DMS53 (cell line): Measurements from ENCODE around the gene TUBB8B.
"Not testable (repeated sequence)": the region's sequence is repeated elsewhere in the genome, so short reads cannot be mapped to it uniquely, and the experiment has no call there.

Experiments
- DNase-seq: peaks from one replicate; lab custom pipeline; 2025; lab: John Stamatoyannopoulos, UW

The TUBB8B gene

DNA sequence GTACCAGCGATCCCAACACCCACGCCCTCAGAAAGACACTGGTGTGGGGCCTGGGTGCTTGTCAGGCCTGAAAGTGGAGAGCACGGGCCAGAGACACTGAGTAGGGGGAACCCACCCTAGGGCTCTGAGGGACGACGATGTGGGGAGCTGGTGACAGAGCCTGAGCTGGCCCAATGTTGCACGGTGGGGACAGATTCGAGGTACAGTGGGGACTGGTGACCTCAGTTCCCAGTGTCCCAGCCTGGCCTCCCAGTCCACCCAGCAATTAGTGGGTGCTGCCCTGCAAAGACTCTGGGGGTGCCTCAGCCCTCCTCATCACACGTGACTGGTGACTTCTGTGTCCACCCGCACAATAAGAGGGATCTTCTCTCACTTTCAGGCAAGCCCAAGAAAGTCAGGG is 36.6 kb downstream of the TUBB8B start:
- DNase-seq = not testable (repeated sequence)

DNA sequence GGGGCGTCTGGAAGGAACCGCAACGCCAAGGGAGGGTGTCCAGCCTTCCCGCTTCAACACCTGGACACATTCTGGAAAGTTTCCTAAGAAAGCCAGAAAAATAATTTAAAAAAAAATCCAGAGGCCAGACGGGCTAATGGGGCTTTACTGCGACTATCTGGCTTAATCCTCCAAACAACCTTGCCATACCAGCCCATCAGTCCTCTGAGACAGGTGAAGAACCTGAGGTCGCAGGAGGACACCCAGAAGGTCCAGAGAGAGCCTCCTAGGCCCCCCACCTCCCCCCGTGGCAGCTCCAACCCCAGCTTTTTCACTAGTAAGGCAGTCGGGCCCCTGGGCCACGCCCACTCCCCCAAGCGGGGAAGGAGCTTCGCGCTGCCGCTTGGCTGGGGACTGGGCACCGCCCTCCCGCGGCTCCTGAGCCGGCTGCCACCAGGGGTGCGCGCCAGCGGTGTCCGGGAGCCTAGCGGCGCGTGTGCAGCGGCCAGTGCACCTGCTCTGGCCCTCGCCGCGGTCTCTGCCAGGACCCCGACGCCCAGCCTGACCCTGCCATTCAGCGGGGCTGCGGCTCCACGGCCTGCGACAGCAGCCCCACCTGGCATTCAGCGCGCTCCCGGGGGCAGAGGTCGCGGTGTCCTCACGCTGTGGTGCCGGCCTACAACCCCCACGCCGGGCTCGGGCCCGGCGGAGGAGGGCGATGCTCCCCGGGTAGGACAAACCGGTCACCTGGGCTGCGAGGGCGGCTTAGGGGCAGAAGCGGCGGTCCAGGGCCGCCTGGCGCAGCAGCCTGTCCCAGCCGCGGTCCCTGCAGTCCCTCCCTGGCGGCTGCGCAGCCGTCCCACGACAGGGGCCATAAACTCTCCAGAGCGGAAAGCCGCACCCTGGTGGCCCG is 37.8 kb downstream of the TUBB8B start:
- not testable (repeated sequence) for DNase-seq

DNA sequence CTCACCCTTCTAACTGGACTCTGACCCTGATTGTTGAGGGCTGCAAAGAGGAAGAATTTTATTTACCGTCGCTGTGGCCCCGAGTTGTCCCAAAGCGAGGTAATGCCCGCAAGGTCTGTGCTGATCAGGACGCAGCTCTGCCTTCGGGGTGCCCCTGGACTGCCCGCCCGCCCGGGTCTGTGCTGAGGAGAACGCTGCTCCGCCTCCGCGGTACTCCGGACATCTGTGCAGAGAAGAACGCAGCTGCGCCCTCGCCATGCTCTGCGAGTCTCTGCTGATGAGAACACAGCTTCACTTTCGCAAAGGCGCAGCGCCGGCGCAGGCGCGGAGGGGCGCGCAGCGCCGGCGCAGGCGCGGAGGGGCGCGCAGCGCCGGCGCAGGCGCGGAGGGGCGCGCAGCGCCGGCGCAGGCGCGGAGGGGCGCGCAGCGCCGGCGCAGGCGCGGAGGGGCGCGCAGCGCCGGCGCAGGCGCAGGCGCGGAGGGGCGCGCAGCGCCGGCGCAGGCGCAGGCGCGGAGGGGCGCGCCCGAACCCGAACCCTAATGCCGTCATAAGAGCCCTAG is 38.7 kb downstream of the TUBB8B start:
- not testable (repeated sequence) for DNase-seq

DNA sequence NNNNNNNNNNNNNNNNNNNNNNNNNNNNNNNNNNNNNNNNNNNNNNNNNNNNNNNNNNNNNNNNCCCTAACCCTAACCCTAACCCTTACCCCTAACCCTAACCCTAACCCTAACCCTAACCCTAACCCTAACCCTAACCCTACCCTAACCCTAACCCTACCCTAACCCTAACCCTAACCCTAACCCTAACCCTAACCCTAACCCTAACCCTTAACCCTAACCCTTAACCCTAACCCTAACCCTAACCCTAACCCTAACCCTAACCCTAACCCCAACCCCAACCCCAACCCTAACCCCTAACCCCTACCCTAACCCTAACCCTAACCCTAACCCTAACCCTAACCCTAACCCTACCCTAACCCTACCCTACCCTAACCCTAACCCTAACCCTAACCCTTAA is 39.5 kb downstream of the TUBB8B start:
- DNase-seq = not testable (repeated sequence)
